T-helper 9 cell (primary cell): Measurements from ENCODE around the gene TRAF6.
"Not testable (repeated sequence)": the region's sequence is repeated elsewhere in the genome, so short reads cannot be mapped to it uniquely, and the experiment has no call there.

ENCODE experiments used
- DNase-seq: peaks from one replicate; pipeline ENCODE4 v3.0.0-alpha.2; 2020

The TRAF6 gene

DNA sequence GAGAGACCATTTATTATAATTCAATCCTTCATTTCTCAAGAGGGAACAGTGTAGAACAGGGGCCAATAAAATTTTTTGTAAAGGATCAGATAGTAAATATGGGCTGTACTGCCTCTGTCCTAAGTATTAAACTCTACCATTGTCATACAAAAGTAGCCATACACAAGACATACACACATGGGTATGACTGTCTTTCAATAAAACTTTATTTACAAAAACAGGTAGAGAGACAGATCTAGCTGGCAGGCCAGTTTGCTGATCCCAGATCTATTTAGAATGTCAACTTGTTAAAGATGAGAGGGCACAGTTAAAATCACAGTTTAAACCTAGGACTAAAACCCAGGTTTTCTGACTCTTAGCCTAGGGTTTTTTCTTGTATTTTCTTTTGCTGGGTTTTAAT lies 16.7 kb downstream of the TRAF6 start:
- DNase-seq = no peak

DNA sequence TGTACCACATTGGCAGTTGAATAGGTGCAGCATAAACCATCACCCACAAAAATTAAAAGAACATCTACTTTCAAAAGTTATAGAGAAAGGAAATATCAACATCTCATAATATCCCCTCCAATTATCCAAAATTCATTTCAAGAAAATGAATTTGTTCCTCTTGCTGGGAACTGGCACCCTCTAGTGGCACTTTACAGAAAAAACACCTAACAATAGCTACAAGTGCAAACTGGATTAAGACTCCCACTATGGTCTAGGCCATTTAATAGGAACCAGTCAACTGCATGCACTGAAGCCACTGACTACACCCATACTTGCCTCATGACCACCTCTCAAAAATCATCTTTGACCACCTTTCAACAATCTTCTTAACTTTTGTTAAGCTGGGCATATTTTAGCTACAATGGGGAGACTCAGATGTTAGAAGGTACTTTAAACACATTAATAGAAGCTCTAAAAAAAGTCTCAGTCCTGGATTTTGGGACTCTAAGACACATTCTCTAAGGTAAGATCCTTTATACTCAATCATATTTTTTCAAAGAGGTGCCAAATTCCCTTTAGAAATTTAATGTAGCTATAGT lies 17.3 kb downstream of the TRAF6 start:
- no peak for DNase-seq

GRCh38 chr11:36490026-36490806 lies 19.9 kb downstream of the TRAF6 start:
- DNase-seq = no peak

DNA sequence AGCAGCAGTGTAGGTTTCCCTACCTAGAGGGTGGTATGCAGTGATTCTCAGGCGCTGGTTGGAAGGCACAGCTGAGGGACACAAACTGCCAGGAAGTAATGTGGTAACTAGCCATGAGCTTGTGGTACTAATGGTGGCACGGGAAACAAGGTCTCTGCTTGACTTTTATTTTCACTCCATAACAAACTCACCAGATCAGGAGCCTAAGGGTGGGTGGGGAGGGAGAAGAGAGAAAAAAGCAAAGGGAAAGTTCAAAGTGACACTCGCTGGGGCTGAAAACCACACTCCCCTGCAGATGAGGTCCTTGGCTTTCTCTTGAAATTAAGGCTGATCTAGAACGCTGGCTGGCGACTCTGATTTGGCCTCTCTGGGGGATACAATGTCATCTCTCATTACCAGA lies 22.0 kb downstream of the TRAF6 start:
- DNase-seq = no peak

DNA sequence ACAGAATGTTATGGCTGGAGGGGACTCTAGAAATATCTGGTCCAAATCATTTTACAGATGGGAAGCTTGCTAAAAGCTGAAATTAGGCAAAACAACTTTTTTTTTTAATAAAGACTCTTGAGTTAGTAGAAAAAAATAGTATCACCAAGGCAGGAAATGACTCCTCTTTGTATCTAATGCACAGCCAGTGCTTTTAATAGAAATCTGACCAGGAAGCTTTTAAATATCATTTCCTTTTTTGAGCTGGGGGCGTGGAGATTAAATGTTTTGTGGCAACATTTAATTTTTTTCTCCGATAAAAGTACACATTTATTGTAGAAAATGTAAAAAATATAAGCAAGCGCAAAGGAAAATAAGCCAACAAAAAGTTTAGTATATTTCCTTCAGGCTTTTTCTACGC lies 22.5 kb downstream of the TRAF6 start:
- DNase-seq = no peak

DNA sequence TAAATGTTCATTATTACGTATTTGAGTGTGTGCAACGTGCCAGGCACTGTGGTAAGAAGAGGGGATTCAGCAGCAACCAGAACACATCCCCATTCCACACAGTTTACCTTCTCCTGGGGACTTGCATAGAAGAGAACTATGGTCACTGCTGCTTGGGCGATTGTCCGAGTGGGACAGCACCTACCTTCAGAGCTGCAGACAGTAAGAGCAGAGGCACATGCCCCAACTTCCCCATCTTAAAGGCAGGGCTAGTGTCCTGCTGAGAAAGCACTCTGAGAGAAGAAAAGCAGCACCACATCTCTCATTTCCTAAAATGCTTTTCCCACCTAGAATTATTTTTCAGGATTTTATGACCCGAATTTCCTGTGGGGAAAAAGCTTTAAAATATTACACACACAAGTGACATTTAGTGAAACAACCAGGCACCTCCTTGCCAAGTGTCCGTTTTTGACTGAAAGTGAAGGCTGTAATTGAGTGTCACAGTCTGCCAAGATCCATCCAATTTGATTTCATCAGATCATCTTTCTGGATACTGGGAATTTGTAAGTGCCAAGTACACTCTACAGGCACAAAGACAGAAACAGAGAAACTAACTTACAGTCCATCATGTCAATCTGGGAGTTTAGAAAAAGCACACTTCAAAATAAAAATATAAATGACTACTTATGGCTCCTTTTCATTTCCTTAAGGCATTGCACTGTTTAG lies 24.6 kb downstream of the TRAF6 start:
- DNase-seq = no peak

GRCh38 chr11:36483042-36483441 lies 27.0 kb downstream of the TRAF6 start:
- not testable (repeated sequence) for DNase-seq

- no peak for DNase-seq
Observed at GRCh38 chr11:36480833-36481232, 29.2 kb downstream of the TRAF6 start.

GRCh38 chr11:36478700-36479329 lies 31.3 kb downstream of the TRAF6 start:
- DNase-seq = peak; percentile 19

DNA sequence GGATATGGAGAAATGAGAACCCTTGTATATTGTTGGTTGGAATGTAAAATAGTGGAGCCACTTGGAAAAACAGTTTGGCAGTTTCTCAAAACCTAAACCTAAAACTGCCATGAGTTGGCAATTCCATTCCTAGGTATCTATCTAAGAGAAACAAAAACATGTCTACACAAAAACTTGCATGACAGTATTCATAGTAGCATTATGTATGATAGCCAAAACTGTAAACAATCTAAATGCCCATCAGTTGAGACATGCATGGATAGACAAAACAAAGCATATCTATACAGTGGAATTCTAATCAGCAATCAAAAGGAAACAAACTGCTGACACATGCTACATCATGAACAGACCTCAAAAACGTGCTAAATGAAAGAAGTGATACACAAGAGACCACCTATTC lies 34.9 kb downstream of the TRAF6 start:
- DNase-seq = no peak

GRCh38 chr11:36471577-36471976 lies 38.5 kb downstream of the TRAF6 start:
- no peak for DNase-seq

GRCh38 chr11:36469881-36470802 lies 39.9 kb downstream of the TRAF6 start:
- no peak for DNase-seq

- peak; percentile 16 for DNase-seq
Observed at GRCh38 chr11:36469063-36469462, 41.0 kb downstream of the TRAF6 start.

GRCh38 chr11:36467916-36468315 lies 42.2 kb downstream of the TRAF6 start:
- no peak for DNase-seq

GRCh38 chr11:36467012-36467411 lies 43.1 kb downstream of the TRAF6 start:
- no peak for DNase-seq

DNA sequence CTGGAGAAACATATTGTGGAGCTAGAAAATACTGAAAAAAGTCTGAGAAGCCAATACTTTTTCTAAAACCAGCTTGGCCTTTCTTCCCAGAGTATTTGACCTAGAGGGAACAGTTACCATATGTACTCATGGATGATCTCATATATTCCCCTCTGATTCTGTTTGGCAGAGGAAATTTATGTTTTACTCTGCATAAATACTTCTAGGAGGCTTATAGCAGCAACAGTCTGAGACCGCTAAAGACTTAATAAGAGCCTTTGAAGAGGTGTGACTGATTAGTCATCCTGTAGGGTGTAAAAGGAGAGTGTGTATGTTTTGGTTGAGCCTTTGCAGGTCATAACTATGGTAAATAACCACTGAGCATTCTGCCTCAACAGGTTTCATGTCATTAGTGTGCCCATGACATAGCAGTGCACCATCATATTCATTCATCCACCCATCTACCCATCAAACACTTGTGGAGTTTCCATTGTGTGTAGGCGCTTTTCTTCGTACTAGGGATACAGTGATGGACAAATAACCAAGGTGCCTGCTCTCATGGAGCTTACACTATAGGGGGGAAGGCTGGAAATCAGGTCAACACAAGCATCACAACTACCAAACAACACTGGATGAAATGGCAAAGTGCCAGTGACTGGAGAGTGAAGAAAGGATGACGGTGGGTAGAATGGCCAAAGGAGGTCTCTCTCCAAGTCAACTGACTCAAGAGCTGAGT lies 44.5 kb downstream of the TRAF6 start:
- DNase-seq = no peak

GRCh38 chr11:36464720-36465119 lies 45.4 kb downstream of the TRAF6 start:
- no peak for DNase-seq

DNA sequence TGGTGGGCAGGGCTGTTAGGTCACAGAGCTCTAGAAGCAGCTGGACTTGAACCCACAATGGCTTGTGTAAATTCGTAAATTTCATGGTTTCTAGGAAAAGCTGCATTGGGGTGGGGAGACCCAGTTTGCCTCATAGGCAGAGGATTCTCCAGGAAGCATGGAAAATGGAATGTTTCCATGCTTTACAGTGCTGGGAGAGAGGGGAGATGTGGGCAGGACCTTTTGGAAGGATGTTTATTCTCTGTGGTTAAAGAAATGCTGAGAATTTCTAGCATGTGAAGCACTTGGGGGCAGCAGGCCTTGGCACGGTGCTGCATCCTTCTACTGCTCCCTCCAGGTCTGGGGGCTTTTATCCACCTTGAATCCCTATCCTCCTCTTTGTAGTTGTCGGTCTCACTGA lies 46.3 kb downstream of the TRAF6 start:
- no peak for DNase-seq

DNA sequence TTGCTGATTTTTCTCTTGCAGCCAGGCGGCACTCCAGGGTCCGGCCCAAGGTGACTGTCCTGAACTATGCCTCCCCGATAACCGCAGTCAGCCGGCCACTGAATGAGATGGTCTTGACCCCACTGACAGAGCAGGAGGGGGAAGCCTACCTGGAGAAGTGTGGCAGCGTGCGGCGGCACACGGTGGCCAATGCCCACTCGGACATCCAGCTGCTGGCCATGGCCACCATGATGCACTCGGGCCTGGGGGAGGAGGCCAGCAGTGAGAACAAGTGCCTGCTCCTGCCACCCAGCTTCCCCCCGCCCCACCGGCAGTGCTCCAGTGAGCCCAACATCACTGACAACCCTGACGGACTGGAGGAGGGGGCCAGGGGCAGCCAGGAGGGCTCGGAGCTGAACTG lies 47.8 kb downstream of the TRAF6 start:
- DNase-seq = no peak

DNA sequence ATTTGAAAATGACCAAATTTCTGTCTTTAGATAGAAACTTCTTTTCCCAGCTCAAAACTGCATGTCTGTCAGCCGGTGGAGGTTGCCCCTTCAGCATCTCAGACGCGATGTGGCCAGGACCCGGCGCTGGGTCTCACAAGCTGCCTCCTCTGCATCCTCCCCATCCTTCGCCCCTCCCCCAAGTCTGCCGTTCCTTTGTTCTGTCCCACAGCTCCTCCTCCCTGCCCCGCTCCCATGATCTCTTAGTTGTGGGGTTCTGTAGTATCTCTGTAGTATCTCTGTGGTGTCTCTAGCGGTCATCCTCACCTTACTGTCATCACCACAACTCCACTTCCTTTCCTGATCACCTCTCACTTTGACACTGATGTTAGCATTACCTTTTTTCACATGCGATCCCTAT lies 49.9 kb downstream of the TRAF6 start:
- DNase-seq = no peak

- DNase-seq = no peak
Observed at GRCh38 chr11:36459046-36459445, 51.0 kb downstream of the TRAF6 start.
